Fibroblast of skin of right biceps (primary cell): Measurements from ENCODE around the gene ADAMTS17.

Experiments used
- DNase-seq: peaks from one replicate; pipeline ENCODE4 v3.0.0-alpha.2; 2013

The ADAMTS17 gene

GRCh38 chr15:100038736-100039135, 303.0 kb downstream of the ADAMTS17 start:
- DNase-seq, result no peak

GRCh38 chr15:100037901-100038300, 303.9 kb downstream of the ADAMTS17 start:
- DNase-seq, result no peak

- DNase-seq, result no peak
Measured at GRCh38 chr15:100036015-100036414, 305.8 kb downstream of the ADAMTS17 start.

GRCh38 chr15:100034191-100034590, 307.6 kb downstream of the ADAMTS17 start:
- no peak for DNase-seq

GRCh38 chr15:100033140-100033857, 308.5 kb downstream of the ADAMTS17 start:
- peak; percentile 52 for DNase-seq

GRCh38 chr15:100032358-100033085, 309.3 kb downstream of the ADAMTS17 start:
- DNase-seq, result peak; percentile 73

GRCh38 chr15:100031665-100032357, 310.0 kb downstream of the ADAMTS17 start:
- no peak for DNase-seq

GRCh38 chr15:100030586-100031229, 311.1 kb downstream of the ADAMTS17 start:
- DNase-seq, result peak; percentile 74

GRCh38 chr15:100029868-100030479, 311.8 kb downstream of the ADAMTS17 start:
- DNase-seq, result no peak

GRCh38 chr15:100029045-100029444, 312.7 kb downstream of the ADAMTS17 start:
- DNase-seq, result no peak

- DNase-seq, result no peak
Measured at GRCh38 chr15:100026041-100026440, 315.7 kb downstream of the ADAMTS17 start.

- DNase-seq, result no peak
Measured at GRCh38 chr15:100022806-100023205, 319.0 kb downstream of the ADAMTS17 start.

- no peak for DNase-seq
Measured at GRCh38 chr15:100022391-100022790, 319.4 kb downstream of the ADAMTS17 start.

GRCh38 chr15:100021653-100022052, 320.1 kb downstream of the ADAMTS17 start:
- no peak for DNase-seq

- DNase-seq, result peak; percentile 16
Measured at GRCh38 chr15:100020614-100021013, 321.2 kb downstream of the ADAMTS17 start.

- no peak for DNase-seq
Measured at GRCh38 chr15:100020189-100020588, 321.6 kb downstream of the ADAMTS17 start.

- no peak for DNase-seq
Measured at GRCh38 chr15:100019601-100020000, 322.2 kb downstream of the ADAMTS17 start.

GRCh38 chr15:100018191-100018590, 323.6 kb downstream of the ADAMTS17 start:
- peak; percentile 64 for DNase-seq

- no peak for DNase-seq
Measured at GRCh38 chr15:100017140-100017539, 324.6 kb downstream of the ADAMTS17 start.

- DNase-seq, result no peak
Measured at GRCh38 chr15:100016632-100017031, 325.1 kb downstream of the ADAMTS17 start.

- DNase-seq, result no peak
Measured at GRCh38 chr15:100011235-100011634, 330.5 kb downstream of the ADAMTS17 start.

GRCh38 chr15:100009372-100009771, 332.4 kb downstream of the ADAMTS17 start:
- DNase-seq, result no peak

- peak; percentile 7 for DNase-seq
Measured at GRCh38 chr15:100008258-100008657, 333.5 kb downstream of the ADAMTS17 start.
